H9 (cell line): ENCODE measurements around the gene DHCR7. TPM values are rescaled to one million over a fixed set of nuclear protein-coding genes. Genes with fewer than 3 reads are reported as not detected.

ENCODE experiments used
- DNase-seq: peaks from one replicate; pipeline ENCODE4 v3.0.0-alpha.2; 2017
- H2AFZ ChIP-seq: one replicate; pipeline ENCODE4 v1.6.1; 2013; ENCODE audit warnings: mild to moderate bottlenecking, low read length, control low read depth, moderate library complexity
- H2AK5ac ChIP-seq: 2 replicates; pipeline ENCODE4 v1.6.1; 2013; ENCODE audit warnings: low read length, control low read depth, mixed read lengths; ENCODE audit not compliant: insufficient read length
- H2BK120ac ChIP-seq: one replicate; pipeline ENCODE4 v1.6.1; 2013; ENCODE audit warnings: low read depth, mild to moderate bottlenecking, low read length, control low read depth, inconsistent platforms; ENCODE audit not compliant: poor library complexity, severe bottlenecking
- H2BK12ac ChIP-seq: 2 replicates; pipeline ENCODE4 v1.6.1; 2013; ENCODE audit warnings: low read length, control low read depth, mixed read lengths, low read depth; ENCODE audit not compliant: insufficient read length
- H2BK15ac ChIP-seq: 2 replicates; pipeline ENCODE4 v1.6.1; 2013; ENCODE audit warnings: low read depth, low read length, control low read depth
- H2BK20ac ChIP-seq: one replicate; pipeline ENCODE4 v1.6.1; 2013; ENCODE audit warnings: low read depth, mild to moderate bottlenecking, low read length, control low read depth, inconsistent platforms; ENCODE audit not compliant: poor library complexity, severe bottlenecking
- H2BK5ac ChIP-seq: 2 replicates; pipeline ENCODE4 v1.6.1; 2013; ENCODE audit warnings: low read length, control low read depth, mixed read lengths; ENCODE audit not compliant: insufficient read length
- H3K14ac ChIP-seq: 2 replicates; pipeline ENCODE4 v1.6.1; 2013; ENCODE audit warnings: low read length, control low read depth; ENCODE audit not compliant: insufficient read depth
- H3K18ac ChIP-seq: 2 replicates; pipeline ENCODE4 v1.6.1; 2013; ENCODE audit warnings: low read depth, mild to moderate bottlenecking, mixed read lengths, low read length, control low read depth; ENCODE audit not compliant: insufficient read length
- H3K23ac ChIP-seq: 2 replicates; pipeline ENCODE4 v1.6.1; 2013; ENCODE audit warnings: low read length, control low read depth, mixed read lengths, low read depth; ENCODE audit not compliant: insufficient read length
- H3K23me2 ChIP-seq: 2 replicates; pipeline ENCODE4 v1.6.1; 2013; ENCODE audit warnings: low read depth, mild to moderate bottlenecking, mixed read lengths, low read length, control low read depth; ENCODE audit not compliant: insufficient read length, poor library complexity, severe bottlenecking
- H3K27ac ChIP-seq: 2 replicates; pipeline ENCODE4 v1.5.1; 2013; ENCODE audit warnings: low read length, control low read depth, mixed read lengths, low read depth; ENCODE audit not compliant: insufficient read length
- H3K27me3 ChIP-seq: 2 replicates; pipeline ENCODE4 v1.6.1; 2013; ENCODE audit warnings: low read length, control low read depth, inconsistent platforms; ENCODE audit not compliant: insufficient read depth
- H3K4ac ChIP-seq: 2 replicates; pipeline ENCODE4 v1.6.1; 2013; ENCODE audit warnings: low read depth, mild to moderate bottlenecking, control low read depth, inconsistent platforms, low read length, moderate library complexity
- H3K4me1 ChIP-seq: 2 replicates; pipeline ENCODE4 v1.6.1; 2013; ENCODE audit warnings: low read length, control low read depth, inconsistent platforms; ENCODE audit not compliant: insufficient read depth
- H3K4me2 ChIP-seq: 2 replicates; pipeline ENCODE4 v1.6.1; 2013; ENCODE audit warnings: low read length, control low read depth, mixed read lengths; ENCODE audit not compliant: insufficient read length, insufficient read depth
- H3K56ac ChIP-seq: 2 replicates; pipeline ENCODE4 v1.6.1; 2013; ENCODE audit warnings: low read depth, mild to moderate bottlenecking, mixed read lengths, low read length, control low read depth; ENCODE audit not compliant: insufficient read length
- H3K79me1 ChIP-seq: 2 replicates; pipeline ENCODE4 v1.6.1; 2013; ENCODE audit warnings: low read depth, mild to moderate bottlenecking, moderate library complexity, low read length, control low read depth, inconsistent platforms; ENCODE audit not compliant: insufficient read depth, poor library complexity, severe bottlenecking
- H3K79me2 ChIP-seq: 2 replicates; pipeline ENCODE4 v1.6.1; 2013; ENCODE audit warnings: low read length, control low read depth, inconsistent platforms; ENCODE audit not compliant: insufficient read depth
- H3K9ac ChIP-seq: 2 replicates; pipeline ENCODE4 v1.6.1; 2013; ENCODE audit warnings: low read length, control low read depth, mixed read lengths; ENCODE audit not compliant: insufficient read length; ENCODE audit errors: extremely low read depth
- H3K9me3 ChIP-seq: one replicate; pipeline ENCODE4 v1.6.1; 2013; ENCODE audit warnings: low read depth, low read length, inconsistent platforms; ENCODE audit not compliant: control insufficient read depth
- H3T11ph ChIP-seq: one replicate; pipeline ENCODE4 v1.6.1; 2013; ENCODE audit warnings: mild to moderate bottlenecking, low read length, control low read depth, inconsistent platforms
- H4K20me1 ChIP-seq: one replicate; pipeline ENCODE4 v1.6.1; 2013; ENCODE audit not compliant: control insufficient read depth, insufficient read length, insufficient read depth
- H4K5ac ChIP-seq: 2 replicates; pipeline ENCODE4 v1.6.1; 2013; ENCODE audit warnings: low read depth, mild to moderate bottlenecking, mixed read lengths, low read length, control low read depth; ENCODE audit not compliant: insufficient read length
- H4K8ac ChIP-seq: replicated peaks from 2 replicates; pipeline ENCODE4 v1.6.1; 2013; ENCODE audit warnings: low read length, control low read depth, mixed read lengths, low read depth; ENCODE audit not compliant: insufficient read length
- H4K91ac ChIP-seq: 2 replicates; pipeline ENCODE4 v1.6.1; 2013; ENCODE audit warnings: low read depth, mild to moderate bottlenecking, moderate library complexity, mixed read lengths, low read length, control low read depth; ENCODE audit not compliant: insufficient read length
- H3K27ac Mint-ChIP-seq, 3 experiments: 2 replicates in 2 of 3; 3 replicates in 1 of 3; pipeline ENCODE4 v1.8.0; 2020 to 2021; ENCODE audit warnings: mixed read lengths in 3 of 3, mild to moderate bottlenecking in 1 of 3, moderate library complexity in 1 of 3
- H3K27me3 Mint-ChIP-seq: 2 replicates; pipeline ENCODE4 v1.8.0; 2021; ENCODE audit warnings: low read depth, mild to moderate bottlenecking, moderate library complexity, mixed read lengths
- H3K36me3 Mint-ChIP-seq, 3 experiments: 2 replicates in 2 of 3; 3 replicates in 1 of 3; pipeline ENCODE4 v1.8.0; 2020 to 2021; ENCODE audit warnings: low read depth in 3 of 3, mixed read lengths in 3 of 3; ENCODE audit not compliant: insufficient read depth in 1 of 3
- H3K4me1 Mint-ChIP-seq, 2 experiments: 2 replicates each; pipeline ENCODE4 v1.8.0; 2020; ENCODE audit warnings: mixed read lengths in 2 of 2
- H3K4me3 Mint-ChIP-seq, 2 experiments: 2 replicates in 1 of 2; 3 replicates in 1 of 2; pipeline ENCODE4 v1.8.0; 2020 to 2021; ENCODE audit warnings: mild to moderate bottlenecking in 2 of 2, mixed read lengths in 2 of 2, moderate library complexity in 1 of 2
- H3K9me3 Mint-ChIP-seq, 2 experiments: 2 replicates in 1 of 2; 3 replicates in 1 of 2; pipeline ENCODE4 v1.8.0; 2020; ENCODE audit warnings: mild to moderate bottlenecking in 2 of 2, mixed read lengths in 2 of 2, moderate library complexity in 1 of 2
- CTCF ChIP-seq: fragments of 200-600 bp; sonication (generic); conservative IDR thresholded peaks from 3 replicates; pipeline ENCODE4 v1.8.0; 2021; ENCODE audit warnings: antibody characterized with exemption, mild to moderate bottlenecking
- WGBS: extraction: QIAGEN DNeasy Blood & Tissue Kit; methylation state at CpG from one replicate; pipeline ENCODE4 v1.1.7; 2013; ENCODE audit warnings: missing lambda C conversion rate, low lambda C conversion rate, mixed read lengths; ENCODE audit not compliant: insufficient read length; ENCODE audit errors: extremely low coverage; 5-methylcytosine and 5-hydroxymethylcytosine counted together
- total RNA-seq: library from RNA; stranded (reverse); gene quantifications from 2 replicates; pipeline ENCODE4 v1.2.1, GENCODE V29; 2021

The DHCR7 gene
- total RNA-seq, 1 experiment from 2014 or later = 124 TPM

- no peak overlapping the region for H2BK5ac ChIP-seq
- peaks cover 31 to 40% of the 10 kb centered on the region in 2 experiments for H3K4me1 Mint-ChIP-seq
Measured at GRCh38 chr11:71452199-71453036, 4.2 kb upstream of the DHCR7 start.

More at GRCh38 chr11:71452199-71453036, 4.2 kb upstream of the DHCR7 start:
- Histone ChIP-seq H3K4ac (no peak overlapping the region), H2AFZ (no peak overlapping the region), H2BK20ac (no peak overlapping the region), H3K9me3 (no peaks in the 10 kb centered on the region), H3K56ac (no peak overlapping the region), H3K23me2 (peaks cover 23% of the 10 kb centered on the region), H4K8ac (no peak overlapping the region), H3K9ac (peak overlapping the region; percentile 18), H2AK5ac (no peak overlapping the region), H3K14ac (no peak overlapping the region), H2BK12ac (no peak overlapping the region), H2BK15ac (no peak overlapping the region), H3K79me1 (peaks cover 4% of the 10 kb centered on the region), H4K91ac (no peak overlapping the region), H3K27me3 (no peaks in the 10 kb centered on the region), H4K20me1 (no peaks in the 10 kb centered on the region), H3T11ph (no peak overlapping the region), H2BK120ac (no peak overlapping the region), H3K27ac (no peak overlapping the region), H3K4me1 (peaks cover 4% of the 10 kb centered on the region; the same call in 1 of the 2 replicates), H3K4me2 (peak overlapping the region; percentile 88), H3K18ac (peak overlapping the region; percentile 43), H4K5ac (no peak overlapping the region), H3K79me2 (peaks cover 4% of the 10 kb centered on the region; the same call in 1 of the 2 replicates), H3K23ac (no peak overlapping the region)
- Mint-ChIP-seq H3K27me3 (no peaks in the 10 kb centered on the region), H3K36me3 (peaks cover 3 to 30% (median 19%) of the 10 kb centered on the region in 3 experiments; a peak in 6 of 7 replicates), H3K9me3 (no peaks in the 10 kb centered on the region; a peak in 1 of 5 replicates), H3K27ac (peak overlapping the region in 2 of 3 experiments; percentile 46 to 71; a peak in 4 of 7 replicates), H3K4me3 (peak overlapping the region; percentile 82)
- no peak for TF ChIP-seq CTCF
- peak; percentile 52 for DNase-seq
- WGBS = no CpG with 5 or more reads among the region's 40 CpGs
